ENCODE measurements around the gene TIE1. TPM values are rescaled to one million over a fixed set of nuclear protein-coding genes. Genes with fewer than 3 reads are reported as not detected.

The TIE1 gene
- total RNA-seq, 4 donors from 2014 or later: 8.8 to 23.3 (median 10.9) TPM

DNA sequence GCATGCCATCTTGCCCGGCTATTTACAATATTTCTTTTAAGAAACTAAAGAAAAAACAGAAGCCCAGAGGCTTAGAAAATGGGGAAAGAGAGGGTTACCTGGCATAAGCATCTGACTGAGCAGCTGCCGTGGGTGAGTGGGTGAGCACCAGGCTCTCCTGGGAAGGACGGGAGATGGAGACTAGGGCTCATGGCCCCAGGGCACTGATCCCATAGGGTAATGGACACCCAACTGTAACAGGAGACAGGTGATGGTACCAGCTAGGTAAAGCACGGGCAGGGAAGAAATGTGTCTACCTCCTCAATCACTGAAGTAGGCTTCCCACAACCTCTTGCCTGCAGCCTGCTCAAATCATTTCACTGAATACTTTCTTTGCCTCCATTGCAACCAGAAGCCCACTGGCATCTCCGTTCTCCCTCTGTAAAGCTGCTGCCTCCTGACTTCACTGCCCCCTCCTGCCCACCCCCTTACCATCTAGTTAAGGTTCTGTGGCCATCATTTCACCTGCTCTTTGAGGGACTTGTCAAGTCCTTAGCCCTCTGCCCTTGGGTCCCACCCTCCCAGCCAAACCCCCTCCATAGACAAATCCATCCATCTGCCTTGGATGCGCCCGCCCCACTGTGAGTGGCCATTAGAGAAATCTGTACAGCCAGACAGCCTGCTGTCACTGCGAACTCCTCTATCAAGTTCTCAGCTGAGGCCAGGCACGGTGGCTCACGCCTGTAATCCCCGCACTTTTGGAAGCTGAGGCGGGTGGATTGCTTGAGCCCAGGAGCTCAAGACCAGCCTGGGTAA lies 24.8 kb upstream of the TIE1 start:
- intact Hi-C loops (cut with DNase I; ENCODE audit: low total_unique reads): no loop called here
- peak in 1 of 2 donors; percentile 69 for DNase-seq (ENCODE audit: low spot score in 2 of 2)
- TF ChIP-seq, protein P1, sequence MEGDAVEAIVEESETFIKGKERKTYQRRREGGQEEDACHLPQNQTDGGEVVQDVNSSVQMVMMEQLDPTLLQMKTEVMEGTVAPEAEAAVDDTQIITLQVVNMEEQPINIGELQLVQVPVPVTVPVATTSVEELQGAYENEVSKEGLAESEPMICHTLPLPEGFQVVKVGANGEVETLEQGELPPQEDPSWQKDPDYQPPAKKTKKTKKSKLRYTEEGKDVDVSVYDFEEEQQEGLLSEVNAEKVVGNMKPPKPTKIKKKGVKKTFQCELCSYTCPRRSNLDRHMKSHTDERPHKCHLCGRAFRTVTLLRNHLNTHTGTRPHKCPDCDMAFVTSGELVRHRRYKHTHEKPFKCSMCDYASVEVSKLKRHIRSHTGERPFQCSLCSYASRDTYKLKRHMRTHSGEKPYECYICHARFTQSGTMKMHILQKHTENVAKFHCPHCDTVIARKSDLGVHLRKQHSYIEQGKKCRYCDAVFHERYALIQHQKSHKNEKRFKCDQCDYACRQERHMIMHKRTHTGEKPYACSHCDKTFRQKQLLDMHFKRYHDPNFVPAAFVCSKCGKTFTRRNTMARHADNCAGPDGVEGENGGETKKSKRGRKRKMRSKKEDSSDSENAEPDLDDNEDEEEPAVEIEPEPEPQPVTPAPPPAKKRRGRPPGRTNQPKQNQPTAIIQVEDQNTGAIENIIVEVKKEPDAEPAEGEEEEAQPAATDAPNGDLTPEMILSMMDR (IDR thresholded peaks at IDR 0.05): no peak
- no peak for TF ChIP-seq POLR2A (IDR thresholded peaks at IDR 0.05)
- WGBS, 2 donors: 81 to 88% methylated on average over 12 of the region's 12 CpGs
- no peak overlapping the region for H3K4me3 ChIP-seq (ENCODE audit: low read depth, poor library complexity, severe bottlenecking)

- peak in 1 of 2 donors; percentile 68 for DNase-seq (ENCODE audit: low spot score in 2 of 2)
- 80 to 82% methylated on average over 7 of the region's 7 CpGs for WGBS, 2 donors
- TF ChIP-seq, protein P1 (IDR thresholded peaks at IDR 0.05): no peak
- no peak for TF ChIP-seq POLR2A (IDR thresholded peaks at IDR 0.05)
- intact Hi-C loops (cut with DNase I; ENCODE audit: low total_unique reads): no loop called here
- no peak overlapping the region for H3K4me3 ChIP-seq (ENCODE audit: low read depth, poor library complexity, severe bottlenecking)
Measured at GRCh38 chr1:43276673-43277072, 24.1 kb upstream of the TIE1 start.

DNA sequence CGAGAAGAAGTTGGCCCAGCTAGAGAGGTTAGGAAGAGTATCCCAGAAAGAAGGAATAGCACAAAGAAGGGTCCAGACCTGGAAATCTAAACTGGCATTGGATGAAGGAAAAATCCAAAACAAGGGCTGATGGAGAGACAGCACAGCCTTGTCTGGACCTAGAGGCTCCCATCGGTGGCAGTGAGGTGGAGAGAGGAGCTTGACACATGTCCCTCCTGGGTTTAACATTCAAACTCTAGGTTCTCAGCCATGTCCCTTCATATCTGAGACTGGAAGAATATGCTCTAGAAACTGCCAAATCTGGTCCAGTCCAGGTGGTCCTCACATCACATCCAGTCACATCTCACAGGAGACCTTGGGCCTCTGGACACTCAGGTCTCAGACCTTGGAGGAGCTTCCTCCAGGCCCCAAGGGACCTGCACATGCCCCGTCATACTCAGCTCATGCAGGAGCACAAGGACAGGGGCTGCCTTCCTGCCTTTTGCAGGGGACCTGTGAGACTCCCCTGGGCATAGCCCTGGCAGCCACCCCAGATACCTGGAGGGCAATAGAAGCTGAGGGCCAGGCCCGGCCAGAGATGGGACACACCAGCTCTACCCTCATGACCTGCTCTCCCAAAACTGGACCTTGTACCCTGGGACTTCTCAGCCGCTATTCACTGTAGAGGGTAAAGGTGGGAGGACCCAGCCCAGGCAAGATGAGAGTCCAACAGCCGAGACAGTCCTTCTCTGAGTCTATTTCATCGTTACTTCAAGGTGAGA lies 23.5 kb upstream of the TIE1 start:
- DNase-seq (ENCODE audit: low spot score in 2 of 2): peak in 1 of 2 donors; percentile 76
- 81 to 87% methylated on average over 6 to 7 of the region's 7 CpGs for WGBS, 2 donors

GRCh38 chr1:43279161-43279560 lies 21.6 kb upstream of the TIE1 start:
- WGBS, 2 donors: 83 to 89% methylated on average over 4 to 5 of the region's 5 CpGs
- TF ChIP-seq POLR2A (IDR thresholded peaks at IDR 0.05): no peak
- TF ChIP-seq, protein P1 (IDR thresholded peaks at IDR 0.05): no peak
- H3K4me3 ChIP-seq (ENCODE audit: low read depth, poor library complexity, severe bottlenecking): no peak overlapping the region
- intact Hi-C loops (cut with DNase I; ENCODE audit: low total_unique reads): no loop called here
- peak in 1 of 2 donors; percentile 57 for DNase-seq (ENCODE audit: low spot score in 2 of 2)

More for the DNA sequence above, 23.5 kb upstream of the TIE1 start:
- intact Hi-C loops (cut with DNase I; ENCODE audit: low total_unique reads): no loop called here
- TF ChIP-seq, protein P1 (IDR thresholded peaks at IDR 0.05): no peak
- no peak for TF ChIP-seq POLR2A (IDR thresholded peaks at IDR 0.05)
- no peak overlapping the region for H3K4me3 ChIP-seq (ENCODE audit: low read depth, poor library complexity, severe bottlenecking)

- H3K4me3 ChIP-seq (ENCODE audit: low read depth, poor library complexity, severe bottlenecking): no peak overlapping the region
- peak in 1 of 2 donors; percentile 70 for DNase-seq (ENCODE audit: low spot score in 2 of 2)
- no peak for TF ChIP-seq POLR2A (IDR thresholded peaks at IDR 0.05)
- TF ChIP-seq, protein P1 (IDR thresholded peaks at IDR 0.05): no peak
- intact Hi-C loops (cut with DNase I; ENCODE audit: low total_unique reads): no loop called here
- 90 to 97% methylated on average over 5 to 6 of the region's 6 CpGs for WGBS, 2 donors
Measured at GRCh38 chr1:43279666-43280065, 21.1 kb upstream of the TIE1 start.
